ENCODE measurements around the gene TBL3.
"Not testable (repeated sequence)": the region's sequence is repeated elsewhere in the genome, so short reads cannot be mapped to it uniquely, and the experiment has no call there.

TBL3 gene

DNA sequence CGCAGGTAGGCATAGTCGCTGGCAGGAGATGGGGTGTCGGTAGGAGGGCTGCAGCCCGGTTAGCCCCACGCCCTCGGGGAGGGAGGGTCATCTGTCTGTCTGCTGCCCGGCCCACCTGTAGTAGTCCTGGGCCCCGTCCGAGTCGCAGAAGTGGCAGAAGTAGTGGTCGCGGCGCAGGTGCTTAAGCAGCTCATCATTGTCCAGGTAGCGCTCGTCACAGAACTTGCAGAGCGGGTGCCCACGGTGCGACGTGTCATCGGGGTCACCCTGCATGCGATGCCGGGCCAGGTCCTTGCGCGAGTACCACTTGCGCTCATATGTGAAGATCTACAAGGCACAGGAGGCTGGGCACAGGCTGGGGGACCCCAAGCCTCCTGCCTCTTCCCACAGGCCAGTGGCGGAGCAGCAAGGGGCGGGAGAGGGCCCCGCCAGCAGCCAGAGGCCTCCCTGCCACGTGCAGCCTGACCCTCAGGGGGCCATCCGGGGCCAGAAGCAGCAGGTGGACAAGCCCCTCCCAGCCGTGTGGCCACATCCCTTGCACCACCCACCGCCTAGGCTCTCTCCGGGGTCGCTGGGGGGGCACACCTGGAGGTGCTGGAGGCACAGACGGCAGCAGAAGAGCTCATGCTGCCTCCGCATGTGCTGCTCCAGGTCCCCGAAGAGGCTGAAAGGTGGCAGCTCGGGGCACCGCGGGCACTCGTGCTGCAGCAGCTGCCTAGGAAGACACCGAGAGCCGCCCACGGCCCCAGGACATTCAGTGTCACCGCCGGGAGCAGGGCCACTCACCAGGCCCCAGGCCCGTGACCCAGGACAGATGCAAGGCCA, 30.8 kb downstream of the TBL3 start:
- no peak for DNase-seq

- no peak for DNase-seq
Observed at GRCh38 chr16:2003231-2003826, 31.5 kb downstream of the TBL3 start.

- peak; percentile 84 for DNase-seq
Observed at GRCh38 chr16:2003827-2004641, 32.2 kb downstream of the TBL3 start.

- no peak for DNase-seq
Observed at GRCh38 chr16:2004795-2005517, 33.1 kb downstream of the TBL3 start.

DNA sequence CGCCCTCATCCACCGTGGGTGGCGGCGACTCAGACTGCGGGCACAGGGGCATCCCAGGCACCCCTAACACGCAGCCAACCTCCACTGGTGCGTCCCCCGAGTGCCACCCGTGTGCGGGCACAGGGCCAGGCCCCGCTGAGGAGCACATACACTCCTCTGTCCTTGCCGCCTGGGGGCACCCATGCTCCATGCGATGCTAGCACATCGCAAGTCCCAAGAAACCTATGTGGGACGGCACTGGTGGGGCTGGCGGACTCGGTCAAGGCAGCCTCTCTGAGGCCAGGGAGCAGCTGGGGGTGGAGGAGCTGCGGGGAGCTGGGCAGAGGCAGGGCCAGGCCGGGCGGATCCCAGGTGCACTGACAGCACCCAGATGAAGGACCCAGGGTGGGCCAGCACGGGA, 33.8 kb downstream of the TBL3 start:
- DNase-seq: no peak

- no peak for DNase-seq
Observed at GRCh38 chr16:2006317-2006716, 34.5 kb downstream of the TBL3 start.

DNA sequence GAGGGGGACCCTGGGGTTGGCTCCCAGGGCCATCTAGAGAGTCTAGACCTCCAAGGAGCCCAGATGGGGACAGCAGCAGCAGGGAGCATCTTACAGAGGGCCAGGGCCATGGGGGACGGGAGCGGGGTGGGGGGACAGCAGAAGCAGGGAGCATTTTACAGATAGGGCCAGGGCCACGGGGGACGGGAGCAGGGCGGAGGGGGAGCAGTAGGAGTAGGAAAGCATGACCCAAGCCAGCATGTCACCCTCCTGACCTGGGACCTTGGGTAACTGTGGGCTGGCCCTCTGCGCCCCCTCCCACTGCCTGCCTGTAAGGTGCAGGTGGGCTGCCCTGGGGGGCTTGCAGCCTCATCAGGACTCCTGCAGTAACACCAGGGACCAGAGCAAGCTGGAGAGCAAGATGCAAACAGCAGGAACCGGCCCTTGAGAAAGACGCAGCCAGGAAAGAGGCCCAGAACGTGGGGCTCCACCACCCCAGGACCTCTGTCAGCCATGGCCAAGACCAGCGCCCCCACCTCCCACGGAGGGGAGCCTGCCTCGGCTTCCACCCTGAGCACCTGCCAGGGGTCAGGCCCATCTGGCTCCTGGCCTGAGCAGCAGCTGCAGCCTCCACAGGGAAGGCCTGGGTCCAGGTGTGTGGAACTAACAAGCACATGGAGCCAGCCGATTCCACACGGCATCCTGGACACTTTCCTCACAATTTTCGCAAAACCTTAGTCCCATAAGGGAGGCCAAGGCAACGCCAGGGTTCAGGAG, 35.4 kb downstream of the TBL3 start:
- DNase-seq: no peak

GRCh38 chr16:2008009-2008526, 36.2 kb downstream of the TBL3 start:
- peak; percentile 80 for DNase-seq

DNA sequence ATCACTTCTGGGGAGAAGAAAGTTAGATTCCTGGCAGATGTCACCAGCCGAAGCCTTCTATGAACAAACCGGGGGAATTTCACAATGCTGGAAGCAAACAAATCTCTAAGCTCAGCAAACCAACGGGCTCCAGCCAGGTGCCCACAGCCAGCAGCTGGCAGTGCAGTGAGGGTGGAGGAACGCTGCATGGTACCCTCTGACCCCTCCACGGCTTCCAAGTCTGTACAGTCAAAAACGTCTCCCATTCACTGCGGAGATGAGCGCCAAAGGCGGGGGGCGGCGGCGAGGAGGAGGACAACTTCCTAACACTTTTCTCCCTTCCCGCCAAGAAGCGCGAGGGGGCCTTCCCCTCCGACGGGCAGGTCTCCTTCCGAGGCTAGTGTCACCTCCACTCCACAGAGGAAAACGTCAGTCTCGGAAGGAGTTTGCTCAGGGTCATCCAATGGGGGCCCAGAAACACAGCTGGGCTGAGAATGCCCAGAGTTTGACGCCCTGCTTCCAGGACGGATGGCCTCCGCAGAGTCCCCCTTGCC, 36.8 kb downstream of the TBL3 start:
- DNase-seq: peak; percentile 47

GRCh38 chr16:2009164-2009711, 37.4 kb downstream of the TBL3 start:
- DNase-seq: no peak

GRCh38 chr16:2009791-2010510, 38.1 kb downstream of the TBL3 start, which contains the start of gene ZNF598:
TSS of gene ZNF598 (minus strand) at chr16:2009821.
- DNase-seq: peak; percentile 79

- DNase-seq: not testable (repeated sequence)
Observed at GRCh38 chr16:2011726-2012125, 39.9 kb downstream of the TBL3 start.

DNA sequence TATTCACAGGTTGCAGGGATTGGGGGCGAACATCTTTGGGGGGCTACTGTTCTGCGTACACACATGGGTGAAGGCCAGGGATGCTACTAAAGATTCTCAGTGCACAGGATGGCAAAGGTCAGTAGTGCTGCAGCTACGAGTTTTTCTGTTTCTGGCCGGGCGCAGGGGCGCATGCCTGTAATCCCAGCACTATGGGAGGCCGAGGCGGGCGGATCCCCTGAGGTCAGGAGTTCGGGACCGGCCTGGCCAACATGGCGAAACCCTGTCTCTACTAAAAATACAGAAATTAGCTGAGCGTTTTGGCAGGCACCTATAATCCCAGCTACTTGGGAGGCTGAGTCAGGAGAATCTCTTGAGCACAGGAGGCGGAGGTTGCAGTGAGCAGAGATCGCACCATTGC, 41.7 kb downstream of the TBL3 start:
- DNase-seq: no peak

- DNase-seq: peak; percentile 85
Observed at GRCh38 chr16:2015117-2015946, 43.5 kb downstream of the TBL3 start.

- DNase-seq: no peak
Observed at GRCh38 chr16:2015947-2016208, 44.0 kb downstream of the TBL3 start.

- DNase-seq: no peak
Observed at GRCh38 chr16:2016407-2016922, 44.6 kb downstream of the TBL3 start.

DNA sequence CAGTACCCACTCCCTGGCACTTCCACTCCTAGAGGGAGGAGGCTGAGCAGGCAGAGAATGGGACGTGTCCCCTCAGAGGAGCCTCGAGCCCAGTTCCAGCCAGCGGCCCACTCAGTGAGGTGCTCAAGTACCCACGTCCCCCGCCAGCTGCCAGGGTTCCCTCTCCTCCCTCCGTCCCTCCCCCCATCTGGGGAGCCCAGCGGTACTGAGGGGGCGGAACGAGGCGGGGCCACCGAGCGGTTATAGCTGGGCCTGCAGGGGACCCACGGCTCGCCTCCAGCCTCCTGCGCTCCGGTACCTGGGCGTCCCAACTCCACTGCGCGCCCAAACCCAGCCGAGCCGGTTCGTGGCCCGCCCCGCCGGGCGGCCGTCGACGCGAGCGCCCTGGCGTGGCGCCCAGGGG, 47.7 kb downstream of the TBL3 start, which contains the start of gene NPW:
NPW (plus strand) TSS at position 268 of the 403 bp plus-strand sequence.
- no peak for DNase-seq

- DNase-seq: no peak
Observed at GRCh38 chr16:2019921-2020831, 48.3 kb downstream of the TBL3 start.

- no peak for DNase-seq
Observed at GRCh38 chr16:2022723-2023091, 50.9 kb downstream of the TBL3 start.

Measured in MV-4-11 (cell line).